Neural progenitor cell (in vitro differentiated cells): Measurements from ENCODE around the gene SMG1. TPM values are rescaled to one million over a fixed set of nuclear protein-coding genes. Genes with fewer than 3 reads are reported as not detected.

ENCODE experiments used
- DNase-seq: peaks from one replicate; pipeline ENCODE4 v3.0.0-alpha.2; 2016; ENCODE audit warnings: low spot score
- H2AFZ ChIP-seq: fragments of 200-600 bp; sonication (generic); replicated peaks from 2 replicates; pipeline ENCODE4 v1.6.1; 2016; ENCODE audit warnings: antibody characterized with exemption
- H3F3A ChIP-seq: fragments of 200-600 bp; sonication (generic); 2 replicates; pipeline ENCODE4 v1.6.1; 2016; ENCODE audit warnings: antibody characterized with exemption, low read depth
- H3K27ac ChIP-seq: fragments of 200-600 bp; sonication (generic); 2 replicates; pipeline ENCODE4 v1.5.1; 2016; ENCODE audit warnings: mild to moderate bottlenecking
- H3K27me3 ChIP-seq: fragments of 200-600 bp; sonication (generic); 2 replicates; pipeline ENCODE4 v1.6.1; 2016; ENCODE audit warnings: mild to moderate bottlenecking, moderate library complexity
- H3K36me3 ChIP-seq: fragments of 200-600 bp; sonication (generic); 2 replicates; pipeline ENCODE4 v1.5.1; 2016
- H3K4me1 ChIP-seq: fragments of 200-600 bp; sonication (generic); 2 replicates; pipeline ENCODE4 v1.6.1; 2016; ENCODE audit warnings: mixed run types
- H3K4me2 ChIP-seq: fragments of 200-600 bp; sonication (generic); 2 replicates; pipeline ENCODE4 v1.6.1; 2016
- H3K4me3 ChIP-seq: fragments of 200-600 bp; sonication (generic); 2 replicates; pipeline ENCODE4 v1.5.1; 2016
- H3K79me2 ChIP-seq: fragments of 200-600 bp; sonication (generic); 2 replicates; pipeline ENCODE4 v1.6.1; 2016; ENCODE audit warnings: low read depth
- H3K9ac ChIP-seq: fragments of 200-600 bp; sonication (generic); 2 replicates; pipeline ENCODE4 v1.6.1; 2016
- H3K9me3 ChIP-seq: fragments of 200-600 bp; sonication (generic); 2 replicates; pipeline ENCODE4 v1.5.1; 2016; ENCODE audit warnings: low read depth
- H4K20me1 ChIP-seq: fragments of 200-600 bp; sonication (generic); 2 replicates; pipeline ENCODE4 v1.6.1; 2016; ENCODE audit warnings: low read depth
- H3K27ac Mint-ChIP-seq: 3 replicates; pipeline ENCODE4 v1.8.0; 2021; ENCODE audit warnings: mixed read lengths
- H3K27me3 Mint-ChIP-seq: 2 replicates; pipeline ENCODE4 v1.8.0; 2022; ENCODE audit warnings: low read depth, mild to moderate bottlenecking, inconsistent platforms, moderate library complexity, mixed read lengths; ENCODE audit not compliant: insufficient read depth
- H3K36me3 Mint-ChIP-seq: 3 replicates; pipeline ENCODE4 v1.8.0; 2021; ENCODE audit warnings: mixed read lengths
- H3K4me1 Mint-ChIP-seq: 3 replicates; pipeline ENCODE4 v1.8.0; 2021; ENCODE audit warnings: mixed read lengths
- H3K4me3 Mint-ChIP-seq: 3 replicates; pipeline ENCODE4 v1.8.0; 2021; ENCODE audit warnings: mild to moderate bottlenecking, moderate library complexity, mixed read lengths
- H3K9me3 Mint-ChIP-seq: 3 replicates; pipeline ENCODE4 v1.8.0; 2020; ENCODE audit warnings: mixed read lengths
- EZH2 ChIP-seq: fragments of 200-600 bp; sonication (generic); IDR thresholded peaks from 2 replicates; pipeline ENCODE4 v1.6.1; 2017; ENCODE audit warnings: antibody characterized with exemption, mild to moderate bottlenecking, moderate library complexity
- EZH2phosphoT487 ChIP-seq: fragments of 200-600 bp; sonication (generic); IDR thresholded peaks from 2 replicates; pipeline ENCODE4 v1.6.1; 2017; ENCODE audit warnings: antibody characterized with exemption
- total RNA-seq: library from RNA; depleted of rRNA; stranded (reverse); fragments of >200 nt; gene quantifications from 2 replicates; pipeline ENCODE4 v1.2.3, GENCODE V29; 2015; ENCODE audit warnings: low replicate concordance
- TF ChIP-seq, protein P1 (sequence below): fragments of 200-600 bp; sonication (generic); IDR thresholded peaks from 2 replicates; pipeline ENCODE4 v1.5.1; 2017; ENCODE audit warnings: antibody characterized with exemption, mild to moderate bottlenecking

SMG1 gene
- total RNA-seq, 1 donor from 2014 or later = 69.7 TPM

DNA sequence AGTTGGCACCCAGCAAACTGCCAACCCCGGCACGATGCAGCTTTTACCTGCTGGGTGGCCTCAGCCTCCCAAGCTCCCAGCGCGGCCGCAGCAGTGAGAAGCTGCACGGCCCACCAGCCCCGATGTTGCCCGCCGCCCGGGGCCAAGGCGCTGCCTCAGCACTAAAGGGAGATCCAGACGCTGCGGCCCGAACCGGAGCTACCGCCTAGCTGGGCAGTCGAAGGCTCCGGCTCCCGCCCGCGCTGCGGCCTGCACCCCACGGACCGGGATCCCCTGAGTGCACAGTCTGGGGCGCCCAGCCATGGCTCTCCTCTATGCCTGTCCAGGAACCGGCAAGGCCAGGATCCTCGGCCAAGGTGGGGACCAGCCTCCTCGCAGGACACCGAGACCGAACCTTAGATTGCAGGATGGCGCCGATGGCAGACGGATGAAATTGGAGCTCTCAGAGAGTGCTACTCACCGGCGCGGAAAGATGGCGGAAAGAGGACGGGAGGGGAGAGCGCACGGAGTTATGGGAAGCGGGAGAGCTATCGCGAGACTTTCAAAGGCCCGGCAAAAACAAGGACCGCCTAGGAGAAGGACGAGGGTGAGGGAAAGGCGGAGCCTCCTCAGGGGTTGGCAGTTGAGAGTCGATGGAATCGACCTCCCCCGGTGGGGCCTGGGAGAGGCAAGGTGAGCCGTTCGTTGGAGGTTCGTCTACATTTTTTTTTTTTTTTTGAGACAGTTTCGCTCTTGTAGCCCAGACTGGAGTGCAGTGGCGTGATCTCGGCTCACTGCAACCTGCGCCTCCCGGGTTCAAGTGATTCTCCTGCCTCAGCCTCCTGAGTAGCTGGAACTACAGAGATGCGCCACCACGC is 136.1 kb downstream of the SMG1 start, which contains the start of gene RPS15A:
RPS15A (minus strand) TSS at position 485 of the 857 bp plus-strand sequence. CDS start 1,221 bp downstream, outside the sequence.
- Histone ChIP-seq H3K9me3 (no peaks in the 10 kb centered on the region), H3K27ac (peak within 1 kb of the TSS; percentile 87), H3K27me3 (no peaks in the 10 kb centered on the region), H4K20me1 (peaks cover 50% of the 10 kb centered on the region), H2AFZ (peak within 1 kb of the TSS; percentile 95), H3K79me2 (peaks cover 68% of the 10 kb centered on the region), H3K4me3 (peak within 1 kb of the TSS; percentile 94), H3K9ac (peak within 1 kb of the TSS; percentile 99), H3K4me2 (peak within 1 kb of the TSS; percentile 99), H3F3A (peaks cover 94% of the 10 kb centered on the region), H3K4me1 (peaks cover 26% of the 10 kb centered on the region), H3K36me3 (peaks cover 34% of the 10 kb centered on the region)
- H3K36me3 Mint-ChIP-seq = peaks cover 49% of the 10 kb centered on the region
- peaks cover 36% of the 10 kb centered on the region for H3K4me1 Mint-ChIP-seq
- peak within 1 kb of the TSS; percentile 88 for H3K27ac Mint-ChIP-seq
- peak within 1 kb of the TSS; percentile 93 for H3K4me3 Mint-ChIP-seq
- peak; percentile 97 for DNase-seq
- TF ChIP-seq EZH2 (peak; percentile 37), EZH2phosphoT487 (no peak)
- peaks cover 3% of the 10 kb centered on the region for H3K27me3 Mint-ChIP-seq
- H3K9me3 Mint-ChIP-seq = no peaks in the 10 kb centered on the region

DNA sequence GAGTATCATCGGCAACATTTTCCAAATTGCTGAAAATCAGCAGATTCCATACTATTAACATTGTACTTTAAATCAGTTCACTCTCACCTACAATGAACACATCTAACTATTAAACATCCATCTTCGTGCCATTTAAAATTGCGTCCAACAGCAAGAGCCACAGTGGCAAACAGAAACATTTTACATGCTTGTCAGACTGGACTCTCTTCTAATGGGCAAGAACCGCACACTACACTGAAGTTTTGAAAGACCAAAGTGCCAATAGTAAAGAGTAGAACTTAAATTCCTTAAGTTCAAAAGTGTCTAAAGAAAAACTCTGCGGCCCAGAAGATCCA is 136.7 kb downstream of the SMG1 start:
- Histone ChIP-seq H3K36me3 (peaks cover 34% of the 10 kb centered on the region), H3K4me2 (peak overlapping the region; percentile 99), H2AFZ (no peak overlapping the region), H4K20me1 (peaks cover 56% of the 10 kb centered on the region), H3K27me3 (no peaks in the 10 kb centered on the region), H3K79me2 (peaks cover 68% of the 10 kb centered on the region), H3K9ac (peak overlapping the region; percentile 99), H3F3A (peaks cover 94% of the 10 kb centered on the region), H3K9me3 (no peaks in the 10 kb centered on the region), H3K27ac (peak overlapping the region; percentile 87), H3K4me3 (peak overlapping the region; percentile 94), H3K4me1 (peaks cover 26% of the 10 kb centered on the region)
- H3K4me1 Mint-ChIP-seq = peaks cover 36% of the 10 kb centered on the region
- H3K27me3 Mint-ChIP-seq = peaks cover 3% of the 10 kb centered on the region
- peak overlapping the region; percentile 84 for H3K27ac Mint-ChIP-seq
- peaks cover 55% of the 10 kb centered on the region for H3K36me3 Mint-ChIP-seq
- peak overlapping the region; percentile 93 for H3K4me3 Mint-ChIP-seq
- no peak for TF ChIP-seq EZH2
- TF ChIP-seq, protein P1, sequence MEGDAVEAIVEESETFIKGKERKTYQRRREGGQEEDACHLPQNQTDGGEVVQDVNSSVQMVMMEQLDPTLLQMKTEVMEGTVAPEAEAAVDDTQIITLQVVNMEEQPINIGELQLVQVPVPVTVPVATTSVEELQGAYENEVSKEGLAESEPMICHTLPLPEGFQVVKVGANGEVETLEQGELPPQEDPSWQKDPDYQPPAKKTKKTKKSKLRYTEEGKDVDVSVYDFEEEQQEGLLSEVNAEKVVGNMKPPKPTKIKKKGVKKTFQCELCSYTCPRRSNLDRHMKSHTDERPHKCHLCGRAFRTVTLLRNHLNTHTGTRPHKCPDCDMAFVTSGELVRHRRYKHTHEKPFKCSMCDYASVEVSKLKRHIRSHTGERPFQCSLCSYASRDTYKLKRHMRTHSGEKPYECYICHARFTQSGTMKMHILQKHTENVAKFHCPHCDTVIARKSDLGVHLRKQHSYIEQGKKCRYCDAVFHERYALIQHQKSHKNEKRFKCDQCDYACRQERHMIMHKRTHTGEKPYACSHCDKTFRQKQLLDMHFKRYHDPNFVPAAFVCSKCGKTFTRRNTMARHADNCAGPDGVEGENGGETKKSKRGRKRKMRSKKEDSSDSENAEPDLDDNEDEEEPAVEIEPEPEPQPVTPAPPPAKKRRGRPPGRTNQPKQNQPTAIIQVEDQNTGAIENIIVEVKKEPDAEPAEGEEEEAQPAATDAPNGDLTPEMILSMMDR = no peak
- H3K9me3 Mint-ChIP-seq = no peaks in the 10 kb centered on the region
- no peak for DNase-seq

DNA sequence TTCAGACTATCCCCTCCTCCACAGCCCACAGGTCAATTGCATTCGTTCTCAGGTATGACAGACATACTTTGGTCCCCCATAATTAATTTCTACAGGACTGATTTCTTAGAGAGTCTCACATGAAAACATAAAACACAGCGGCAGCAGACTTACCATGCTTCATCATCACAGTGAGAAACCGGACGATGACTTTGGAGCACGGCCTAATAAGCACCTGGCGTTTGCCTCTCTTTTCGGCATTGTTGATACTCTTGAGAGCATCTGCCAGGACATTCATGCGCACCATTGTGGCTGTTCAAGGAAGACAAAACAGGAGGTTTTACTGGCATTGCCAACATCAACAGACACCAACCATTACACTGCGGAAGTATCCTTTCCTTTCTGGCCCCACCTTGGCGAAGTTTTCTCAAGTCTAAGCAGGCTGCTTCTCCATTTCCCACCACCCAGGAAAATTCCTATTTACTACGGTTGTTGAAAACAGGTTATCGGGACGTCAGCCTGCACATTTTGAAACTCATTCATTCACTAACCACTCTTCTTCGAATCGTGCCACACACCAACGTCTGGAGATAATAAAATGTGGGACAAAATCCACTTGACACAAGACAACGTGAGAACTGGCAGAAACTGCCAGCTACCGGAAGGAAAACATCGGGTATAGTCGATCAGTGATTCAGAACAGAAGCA is 137.2 kb downstream of the SMG1 start:
- Histone ChIP-seq H4K20me1 (peaks cover 61% of the 10 kb centered on the region), H3F3A (peaks cover 94% of the 10 kb centered on the region), H3K79me2 (peaks cover 68% of the 10 kb centered on the region), H3K9me3 (no peaks in the 10 kb centered on the region), H2AFZ (no peak overlapping the region), H3K27ac (peak overlapping the region; percentile 87), H3K4me3 (peak overlapping the region; percentile 94), H3K9ac (peak overlapping the region; percentile 99), H3K4me1 (peaks cover 26% of the 10 kb centered on the region), H3K27me3 (no peaks in the 10 kb centered on the region), H3K36me3 (peaks cover 32% of the 10 kb centered on the region), H3K4me2 (peak overlapping the region; percentile 99)
- TF ChIP-seq EZH2 = no peak
- TF ChIP-seq, protein P1 = no peak
- no peak for TF ChIP-seq EZH2phosphoT487
- Mint-ChIP-seq H3K27me3 (peaks cover 3% of the 10 kb centered on the region), H3K36me3 (peaks cover 54% of the 10 kb centered on the region), H3K9me3 (no peaks in the 10 kb centered on the region), H3K27ac (peak overlapping the region; percentile 84), H3K4me3 (peak overlapping the region; percentile 93), H3K4me1 (peaks cover 36% of the 10 kb centered on the region)
- no peak for DNase-seq
